HCT116 (cell line): ENCODE measurements around the gene QRICH1.

Experiments used
- POLR2A ChIP-seq: IDR thresholded peaks from 2 replicates; pipeline ENCODE4 v1.7.0; 2011; ENCODE audit warnings: borderline replicate concordance; ENCODE audit not compliant: insufficient read depth, insufficient read length; ENCODE audit errors: extremely low read depth
- SIN3A ChIP-seq: IDR thresholded peaks from 2 replicates; pipeline ENCODE4 v1.6.1; 2012; ENCODE audit warnings: low read depth

DNA sequence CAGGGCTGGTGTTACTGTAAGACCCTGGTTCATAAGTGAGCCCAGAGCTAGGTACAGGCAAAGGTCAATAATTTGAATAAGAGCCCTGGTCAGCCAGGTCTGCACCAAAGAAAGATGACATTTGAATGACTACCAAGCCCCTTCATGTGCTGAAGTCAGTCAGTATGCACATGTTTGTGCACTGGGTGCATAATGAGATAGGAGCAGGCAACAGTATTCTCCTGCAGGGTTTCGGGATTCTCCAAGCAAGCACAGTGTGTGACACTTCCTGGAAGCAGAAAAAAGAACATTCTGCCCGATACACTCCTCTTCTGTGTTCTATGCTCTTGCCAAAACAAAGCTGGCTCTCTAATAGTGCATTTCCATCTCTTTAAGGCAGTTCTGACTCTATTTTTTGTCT is 59.2 kb downstream of the QRICH1 start:
- TF ChIP-seq POLR2A (no peak), SIN3A (no peak)
